Left lung (tissue), 10 donors: Measurements from ENCODE around the gene CENPP. TPM values are rescaled to one million over a fixed set of nuclear protein-coding genes. Genes with fewer than 3 reads are reported as not detected.
A peak's percentile ranks its signal among the peaks of the same experiment; 100 is the strongest.

Experiments used
- ATAC-seq: fragments of 200-7000 bp; cut with Tn5 transposase; one replicate; pipeline ENCODE4 v1.9.1; 2020; ENCODE audit warnings: moderate library complexity
- DNase-seq, 4 donors: peaks; one replicate each; pipeline ENCODE4 v3.0.0-alpha.2; 2013 to 2020
- H3K27ac ChIP-seq, 2 donors: fragments of 200-600 bp; sonication (generic) in 1 of 2; one replicate each; pipeline versions ENCODE4 v1.5.0 to v1.8.0; 2020 to 2021
- H3K27me3 ChIP-seq, 2 donors: fragments of 200-600 bp; sonication (generic) in 1 of 2; one replicate each; pipeline versions ENCODE4 v1.5.0 to v1.8.0; 2020 to 2021
- H3K36me3 ChIP-seq, 2 donors: fragments of 200-600 bp; sonication (generic) in 1 of 2; one replicate each; pipeline versions ENCODE4 v1.5.0 to v1.8.0; 2020 to 2021
- H3K4me1 ChIP-seq, 2 donors: fragments of 200-600 bp; one replicate each; pipeline ENCODE4 v1.8.0; 2021
- H3K4me3 ChIP-seq, 2 donors: fragments of 200-600 bp; sonication (generic) in 1 of 2; one replicate each; pipeline versions ENCODE4 v1.5.0 to v1.8.0; 2020 to 2021; ENCODE audit warnings: mild to moderate bottlenecking in 1 of 2
- H3K9me3 ChIP-seq, 2 donors: fragments of 200-600 bp; sonication (generic) in 1 of 2; one replicate each; pipeline versions ENCODE4 v1.5.0 to v1.8.0; 2020 to 2021
- intact Hi-C, 2 donors: fragments of 100-400 bp; cut with DNase I; formaldehyde crosslinking; loops; one replicate each; pipeline versions ENCODE4 v1.11.2 to v1.14.2; 2022
- polyA plus RNA-seq, 6 donors: library from polyadenylated mRNA; unstranded; fragments of 120-200 nt; gene quantifications; one replicate each; pipeline ENCODE4 v1.2.1, GENCODE V29; 2013; ENCODE audit not compliant: insufficient read length in 6 of 6
- total RNA-seq, 2 donors: library from RNA; stranded (reverse); fragmentation: NEBNext Ultra II Directional; extraction: Animal tissue kit (Norgen Biotek cat#: 25700); gene quantifications; one replicate each; pipeline ENCODE4 v1.2.1, GENCODE V29; 2021
- TF ChIP-seq, protein P1 (sequence below), 2 donors: fragments of 200-600 bp; sonication (generic) in 1 of 2; IDR thresholded peaks; one replicate each; pipeline versions ENCODE4 v1.5.0 to v1.8.0; 2021; ENCODE audit warnings: antibody characterized with exemption in 2 of 2
- donor health status: DM: no; HTN: yes; CAD: no.
- donor health status: DM: no; HTN: no; CAD: no.

Gene CENPP
- total and polyA plus RNA-seq, 8 donors, result 3.2 to 9.0 (median 5.7) TPM

DNA sequence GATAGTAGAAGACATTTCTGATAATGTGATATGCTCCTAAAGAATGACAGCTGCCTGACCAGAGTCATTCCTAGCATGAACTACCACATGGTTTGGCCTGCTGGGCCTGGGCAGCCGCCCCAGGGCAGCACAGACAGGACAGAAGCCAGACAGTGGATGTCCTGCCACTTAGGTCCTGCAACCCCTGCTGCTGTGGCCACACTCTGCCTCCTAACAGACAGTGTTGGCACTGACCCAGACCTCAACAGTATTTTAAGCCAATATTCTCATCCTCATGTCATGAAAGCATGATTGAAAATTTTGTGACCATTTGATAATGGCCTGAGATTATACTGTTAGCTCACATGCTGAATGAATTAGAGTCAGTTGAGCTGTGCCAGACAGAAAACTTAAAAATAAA, 15.8 kb downstream of the CENPP start:
- Histone ChIP-seq H3K36me3 (peaks cover 0 to 13% of the 10 kb centered on the region in 2 donors), H3K4me3 (no peak overlapping the region), H3K27me3 (no peaks in the 10 kb centered on the region), H3K4me1 (no peaks in the 10 kb centered on the region), H3K9me3 (no peaks in the 10 kb centered on the region), H3K27ac (no peak overlapping the region)
- TF ChIP-seq, protein P1, sequence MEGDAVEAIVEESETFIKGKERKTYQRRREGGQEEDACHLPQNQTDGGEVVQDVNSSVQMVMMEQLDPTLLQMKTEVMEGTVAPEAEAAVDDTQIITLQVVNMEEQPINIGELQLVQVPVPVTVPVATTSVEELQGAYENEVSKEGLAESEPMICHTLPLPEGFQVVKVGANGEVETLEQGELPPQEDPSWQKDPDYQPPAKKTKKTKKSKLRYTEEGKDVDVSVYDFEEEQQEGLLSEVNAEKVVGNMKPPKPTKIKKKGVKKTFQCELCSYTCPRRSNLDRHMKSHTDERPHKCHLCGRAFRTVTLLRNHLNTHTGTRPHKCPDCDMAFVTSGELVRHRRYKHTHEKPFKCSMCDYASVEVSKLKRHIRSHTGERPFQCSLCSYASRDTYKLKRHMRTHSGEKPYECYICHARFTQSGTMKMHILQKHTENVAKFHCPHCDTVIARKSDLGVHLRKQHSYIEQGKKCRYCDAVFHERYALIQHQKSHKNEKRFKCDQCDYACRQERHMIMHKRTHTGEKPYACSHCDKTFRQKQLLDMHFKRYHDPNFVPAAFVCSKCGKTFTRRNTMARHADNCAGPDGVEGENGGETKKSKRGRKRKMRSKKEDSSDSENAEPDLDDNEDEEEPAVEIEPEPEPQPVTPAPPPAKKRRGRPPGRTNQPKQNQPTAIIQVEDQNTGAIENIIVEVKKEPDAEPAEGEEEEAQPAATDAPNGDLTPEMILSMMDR (IDR thresholded peaks at IDR 0.05), result no peak
- intact Hi-C loops, result loop anchor here in 1 of 2 donors (10.0 kb wide), 1 partner anchor 93 kb away; no protein-coding TSS in a partner anchor
- DNase-seq (no peak), ATAC-seq (no peak)

DNA sequence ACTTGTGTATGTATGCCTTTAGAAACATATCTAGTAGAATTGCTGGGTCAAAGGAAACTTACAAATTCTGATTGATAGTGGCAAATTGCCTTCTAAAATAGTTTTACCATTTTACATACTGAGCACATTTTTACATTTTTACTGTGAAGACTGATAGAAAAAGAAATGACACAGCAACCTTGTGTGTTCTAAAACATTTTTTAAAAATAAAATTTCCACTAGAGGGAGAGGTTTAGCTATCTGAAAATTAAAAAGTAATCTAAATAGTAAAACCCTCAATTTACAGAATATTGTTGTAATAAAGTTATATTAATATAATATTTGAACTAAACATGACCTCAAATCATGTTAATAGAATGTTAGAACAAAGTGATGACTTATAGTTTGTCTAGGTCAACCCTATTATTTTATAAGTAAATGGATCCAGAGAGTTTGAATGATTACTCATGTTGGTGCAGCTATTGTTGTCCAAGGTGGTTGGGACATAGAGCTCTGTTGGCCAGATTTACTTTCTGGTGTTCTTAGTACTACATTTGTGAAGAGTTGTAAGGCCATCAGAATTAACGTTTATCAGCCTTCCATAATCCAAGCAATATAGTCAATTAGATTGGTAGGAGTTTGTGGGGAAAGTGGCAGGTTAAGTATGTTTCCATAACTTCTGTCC, 17.2 kb downstream of the CENPP start:
- ATAC-seq (no peak), DNase-seq (no peak)
- Histone ChIP-seq H3K36me3 (peaks cover 0 to 9% of the 10 kb centered on the region in 2 donors), H3K9me3 (no peaks in the 10 kb centered on the region), H3K4me3 (no peak overlapping the region), H3K27ac (no peak overlapping the region), H3K27me3 (no peaks in the 10 kb centered on the region), H3K4me1 (no peaks in the 10 kb centered on the region)
- TF ChIP-seq, protein P1 (IDR thresholded peaks at IDR 0.05), result peak in 1 of 2 donors; percentile 32
- intact Hi-C loops, result loop anchor here in 1 of 2 donors (10.0 kb wide), 1 partner anchor 92 kb away; no protein-coding TSS in a partner anchor

DNA sequence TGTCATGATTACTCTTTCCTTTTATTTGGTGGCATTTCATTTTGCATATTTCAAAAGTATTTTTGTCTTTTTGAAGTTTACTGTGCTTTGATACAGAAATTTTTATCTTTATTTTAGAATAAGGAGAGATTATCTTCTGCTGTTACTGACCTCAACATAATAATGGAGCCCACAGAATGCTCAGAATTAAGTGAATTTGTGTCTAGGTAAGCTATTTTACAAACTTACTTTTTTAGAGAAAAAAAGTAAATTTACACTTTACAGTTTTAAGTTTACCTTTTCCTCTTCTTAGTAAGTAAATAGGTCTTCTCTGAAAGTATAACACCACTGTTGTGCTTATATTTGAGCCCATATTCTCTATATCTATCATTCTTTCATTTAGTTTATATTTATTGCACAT, 19.8 kb downstream of the CENPP start:
- peaks cover 0 to 5% of the 10 kb centered on the region in 2 donors for H3K36me3 ChIP-seq
- TF ChIP-seq, protein P1 (IDR thresholded peaks at IDR 0.05), result no peak
- no peaks in the 10 kb centered on the region for H3K9me3 ChIP-seq
- no peaks in the 10 kb centered on the region for H3K4me1 ChIP-seq
- DNase-seq (no peak), ATAC-seq (no peak)
- no peak overlapping the region for H3K4me3 ChIP-seq
- H3K27ac ChIP-seq, result no peak overlapping the region
- intact Hi-C loops, result loop anchor here in 1 of 2 donors (10.0 kb wide), 1 partner anchor 89 kb away; no protein-coding TSS in a partner anchor
- no peaks in the 10 kb centered on the region for H3K27me3 ChIP-seq

DNA sequence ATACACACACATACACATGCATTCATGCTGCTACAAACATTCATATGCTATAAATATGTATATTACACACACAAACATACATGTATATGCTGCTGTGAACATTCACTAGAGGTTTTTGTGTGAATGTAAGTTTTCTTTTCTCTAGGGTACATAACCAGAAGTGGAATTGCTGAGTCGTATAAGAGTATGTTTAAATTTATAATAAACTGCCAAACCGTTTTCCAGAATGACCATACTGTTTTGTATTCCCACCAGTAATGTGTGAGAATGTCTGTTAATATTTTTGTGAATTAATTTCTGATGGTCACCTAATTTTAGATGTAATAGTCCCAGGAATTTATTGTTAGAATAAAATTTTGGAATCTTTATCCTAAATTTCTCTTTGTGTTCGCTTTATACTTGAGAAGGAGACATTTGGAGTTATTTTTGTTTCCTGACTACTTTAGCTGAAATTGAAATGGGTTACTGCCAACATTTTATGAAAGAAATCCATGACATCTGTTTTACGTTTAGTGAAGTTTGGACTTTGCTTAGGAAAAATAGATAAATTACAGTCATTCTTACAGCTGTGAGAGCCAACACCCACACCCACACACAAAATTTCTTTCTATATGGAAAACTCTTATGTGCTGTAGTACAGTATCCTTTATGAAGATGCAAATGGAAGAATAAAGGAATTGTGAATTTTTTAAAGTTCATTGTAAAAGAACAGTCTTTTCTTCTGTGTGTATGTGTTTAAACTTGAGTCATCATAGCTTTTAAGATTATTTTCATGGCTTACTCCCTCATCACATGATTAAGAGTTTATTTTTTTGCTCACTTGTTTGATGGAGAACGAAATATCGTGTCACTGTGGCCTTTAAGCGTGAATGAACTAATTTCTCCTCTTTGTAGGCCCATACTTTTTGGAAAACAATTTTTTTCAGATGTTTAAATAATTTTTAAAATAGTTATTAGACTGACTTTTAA, 24.3 kb downstream of the CENPP start:
- no peaks in the 10 kb centered on the region for H3K36me3 ChIP-seq
- TF ChIP-seq, protein P1 (IDR thresholded peaks at IDR 0.05), result no peak
- peak in 2 of 4 donors; percentile 59 to 69 for DNase-seq
- peak; percentile 33 for ATAC-seq
- peak overlapping the region in 1 of 2 donors; percentile 67 for H3K27ac ChIP-seq
- H3K27me3 ChIP-seq, result no peaks in the 10 kb centered on the region
- H3K9me3 ChIP-seq, result peaks cover 0 to 13% of the 10 kb centered on the region in 2 donors
- intact Hi-C loops, result loop anchor here in 1 of 2 donors (10.0 kb wide), 1 partner anchor 85 kb away; no protein-coding TSS in a partner anchor
- no peak overlapping the region for H3K4me3 ChIP-seq
- no peaks in the 10 kb centered on the region for H3K4me1 ChIP-seq

DNA sequence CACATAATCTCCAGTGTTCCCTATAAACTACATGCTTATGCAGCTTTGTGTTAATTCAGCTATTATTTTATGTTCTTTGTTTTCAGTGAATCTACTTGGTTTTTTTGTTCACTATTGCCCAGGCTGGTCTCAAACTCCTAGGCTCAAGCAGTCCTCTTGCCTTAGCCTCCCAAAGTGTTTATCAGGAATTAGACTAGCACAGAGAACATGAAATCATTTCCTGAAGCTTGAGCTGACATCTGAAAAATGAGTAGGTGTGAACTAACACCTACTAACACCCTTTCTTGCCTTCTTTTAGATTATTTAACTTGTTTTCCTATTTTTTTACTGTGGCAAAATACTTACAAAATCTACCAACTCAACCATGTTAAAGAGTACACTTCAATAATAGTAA, 25.0 kb downstream of the CENPP start:
- TF ChIP-seq, protein P1 (IDR thresholded peaks at IDR 0.05), result no peak
- Histone ChIP-seq H3K36me3 (no peaks in the 10 kb centered on the region), H3K9me3 (peaks cover 0 to 19% of the 10 kb centered on the region in 2 donors), H3K27me3 (no peaks in the 10 kb centered on the region), H3K27ac (peak overlapping the region in 1 of 2 donors; percentile 67), H3K4me1 (no peaks in the 10 kb centered on the region), H3K4me3 (no peak overlapping the region)
- ATAC-seq, result no peak
- intact Hi-C loops, result no loop called here
- no peak for DNase-seq
